Bronchial epithelial cell (primary cell): ENCODE data around the gene ZFAND6. TPM values are rescaled to one million over a fixed set of nuclear protein-coding genes. Genes with fewer than 3 reads are reported as not detected.

ENCODE experiments used
- DNase-seq: peaks from one replicate; pipeline ENCODE4 v3.0.0-alpha.2; 2010; ENCODE audit warnings: low read depth
- FAIRE-seq: peaks from 2 replicates; lab custom pipeline; 2011; peaks lifted over from hg19 to GRCh38; lab: Jason Lieb, UNC
- H3K27me3 ChIP-seq: 2 replicates; pipeline ENCODE4 v1.5.1; 2011; ENCODE audit warnings: low read length; ENCODE audit not compliant: control insufficient read depth, insufficient read depth
- H3K36me3 ChIP-seq: 2 replicates; pipeline ENCODE4 v1.5.1; 2011; ENCODE audit warnings: low read length; ENCODE audit not compliant: control insufficient read depth, insufficient read depth
- H3K4me3 ChIP-seq: 2 replicates; pipeline ENCODE4 v1.5.1; 2011; ENCODE audit warnings: mild to moderate bottlenecking, low read depth, low read length, control low read depth
- total RNA-seq: library from RNA; depleted of rRNA; stranded (reverse); fragments of >200 nt; gene quantifications from 2 replicates; pipeline ENCODE4 v1.2.1, GENCODE V29; 2014
- TF ChIP-seq, protein P1 (sequence below): IDR thresholded peaks from 2 replicates; pipeline ENCODE4 v1.5.1; 2011; ENCODE audit warnings: mild to moderate bottlenecking, moderate library complexity, low read length, control low read depth, inconsistent platforms; ENCODE audit not compliant: insufficient read depth, severe bottlenecking

Gene ZFAND6
- total RNA-seq, 1 donor from 2014 or later: 186 TPM

DNA sequence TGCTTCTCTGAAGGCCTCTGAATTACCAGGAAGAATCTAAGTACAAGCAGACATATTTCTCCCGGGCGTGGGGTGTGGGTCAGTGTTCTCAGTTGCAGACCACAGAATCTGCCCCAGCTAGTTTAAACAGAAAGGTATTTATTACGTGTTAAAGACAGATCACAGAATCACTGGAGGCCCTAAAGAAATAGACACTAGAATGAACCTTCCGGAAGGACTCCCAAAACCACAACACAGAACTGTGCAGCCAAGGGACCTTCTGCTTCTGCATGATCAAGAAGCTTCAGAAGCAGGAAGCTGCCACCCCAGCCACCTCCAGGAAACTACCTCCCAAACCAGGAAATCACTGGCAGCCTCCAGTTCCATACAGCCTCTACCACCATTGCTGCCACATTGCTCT, 32.7 kb upstream of the ZFAND6 start:
- Histone ChIP-seq H3K36me3 (no peaks in the 10 kb centered on the region), H3K4me3 (no peak overlapping the region), H3K27me3 (no peaks in the 10 kb centered on the region)
- DNase-seq (peak; percentile 49), FAIRE-seq (no peak)
- TF ChIP-seq, protein P1, sequence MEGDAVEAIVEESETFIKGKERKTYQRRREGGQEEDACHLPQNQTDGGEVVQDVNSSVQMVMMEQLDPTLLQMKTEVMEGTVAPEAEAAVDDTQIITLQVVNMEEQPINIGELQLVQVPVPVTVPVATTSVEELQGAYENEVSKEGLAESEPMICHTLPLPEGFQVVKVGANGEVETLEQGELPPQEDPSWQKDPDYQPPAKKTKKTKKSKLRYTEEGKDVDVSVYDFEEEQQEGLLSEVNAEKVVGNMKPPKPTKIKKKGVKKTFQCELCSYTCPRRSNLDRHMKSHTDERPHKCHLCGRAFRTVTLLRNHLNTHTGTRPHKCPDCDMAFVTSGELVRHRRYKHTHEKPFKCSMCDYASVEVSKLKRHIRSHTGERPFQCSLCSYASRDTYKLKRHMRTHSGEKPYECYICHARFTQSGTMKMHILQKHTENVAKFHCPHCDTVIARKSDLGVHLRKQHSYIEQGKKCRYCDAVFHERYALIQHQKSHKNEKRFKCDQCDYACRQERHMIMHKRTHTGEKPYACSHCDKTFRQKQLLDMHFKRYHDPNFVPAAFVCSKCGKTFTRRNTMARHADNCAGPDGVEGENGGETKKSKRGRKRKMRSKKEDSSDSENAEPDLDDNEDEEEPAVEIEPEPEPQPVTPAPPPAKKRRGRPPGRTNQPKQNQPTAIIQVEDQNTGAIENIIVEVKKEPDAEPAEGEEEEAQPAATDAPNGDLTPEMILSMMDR: no peak

DNA sequence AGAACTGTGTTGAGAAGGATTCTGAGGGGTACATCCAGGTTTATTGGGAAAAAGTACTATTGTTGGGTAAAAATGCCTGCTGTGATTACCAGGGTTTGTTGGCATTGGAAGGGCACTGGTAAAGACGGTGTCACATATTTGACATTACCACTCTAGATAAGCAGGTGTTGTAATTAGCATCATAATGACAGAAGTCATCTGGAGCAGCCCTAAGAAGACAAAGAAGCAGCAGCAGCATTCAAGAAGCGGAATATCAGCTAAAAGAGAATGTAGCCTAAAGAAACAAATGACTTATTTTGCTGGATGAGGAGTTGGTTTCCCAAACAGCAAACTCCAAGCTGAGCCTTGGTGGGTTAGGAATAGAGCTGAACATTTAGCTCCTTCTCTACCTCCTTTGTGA, 30.5 kb upstream of the ZFAND6 start:
- no peaks in the 10 kb centered on the region for H3K36me3 ChIP-seq
- H3K27me3 ChIP-seq: no peaks in the 10 kb centered on the region
- H3K4me3 ChIP-seq: no peak overlapping the region
- no peak for DNase-seq
- TF ChIP-seq, protein P1: no peak
- FAIRE-seq: no peak

DNA sequence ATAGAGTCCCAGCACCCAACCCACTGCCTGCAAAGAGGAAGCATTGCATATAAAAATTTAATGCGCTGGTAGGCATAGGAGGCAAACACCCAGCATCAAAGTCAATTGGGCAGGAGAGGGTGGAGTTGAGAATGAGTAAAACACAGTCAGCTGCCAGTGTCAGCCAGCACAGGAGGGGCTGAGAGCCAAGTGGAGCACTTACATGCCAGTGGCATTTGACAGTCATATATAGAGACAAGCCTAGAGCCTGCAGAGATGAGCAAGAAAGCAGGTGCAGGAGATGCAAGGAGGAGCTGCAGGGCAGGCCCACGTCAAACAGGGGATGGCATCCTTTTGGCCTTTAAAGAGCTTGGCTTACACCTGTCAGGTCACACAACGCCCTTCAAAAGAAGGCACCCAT, 27.6 kb upstream of the ZFAND6 start:
- H3K27me3 ChIP-seq: no peaks in the 10 kb centered on the region
- FAIRE-seq (no peak), DNase-seq (peak; percentile 41)
- TF ChIP-seq, protein P1: no peak
- H3K36me3 ChIP-seq: no peaks in the 10 kb centered on the region
- no peak overlapping the region for H3K4me3 ChIP-seq

DNA sequence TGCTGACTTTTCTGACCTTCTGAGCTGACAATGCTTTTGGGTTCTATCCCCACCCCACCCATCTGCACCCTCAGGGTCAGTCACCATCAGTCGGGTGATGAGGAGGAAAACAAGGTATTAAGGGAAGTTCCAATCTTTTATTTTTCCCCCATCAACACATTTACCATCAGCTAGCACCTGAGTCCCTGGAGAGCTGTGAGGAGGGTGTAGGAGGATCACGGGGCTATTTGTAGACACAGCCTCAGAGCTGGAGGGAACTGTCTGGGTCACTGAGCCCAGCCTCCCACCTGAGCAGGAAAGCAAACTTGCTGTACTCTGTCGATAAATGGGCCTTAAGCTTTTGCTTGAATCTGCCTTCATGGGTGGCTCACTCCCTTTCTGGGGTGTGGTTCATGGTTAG, 24.8 kb upstream of the ZFAND6 start:
- TF ChIP-seq, protein P1: no peak
- no peaks in the 10 kb centered on the region for H3K27me3 ChIP-seq
- H3K4me3 ChIP-seq: no peak overlapping the region
- no peaks in the 10 kb centered on the region for H3K36me3 ChIP-seq
- FAIRE-seq (no peak), DNase-seq (no peak)

DNA sequence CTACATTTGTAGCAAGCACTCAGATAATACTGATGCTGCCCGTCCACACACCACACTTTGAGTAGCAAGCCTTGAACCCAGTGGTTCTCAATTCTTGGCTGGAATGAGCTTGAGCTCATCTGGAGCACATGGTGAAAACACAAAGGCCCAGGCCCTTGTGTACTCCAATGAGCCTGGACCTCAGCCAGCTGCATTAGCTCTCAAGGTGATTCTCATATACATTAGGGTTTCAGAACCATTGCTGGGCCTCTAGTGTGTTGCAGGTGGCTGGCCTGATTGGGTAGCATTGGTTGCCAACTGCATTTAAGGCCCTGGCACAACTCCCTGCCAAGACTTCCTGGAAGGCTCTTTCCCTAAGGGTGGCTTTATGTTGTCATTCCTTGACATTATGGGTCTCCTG, 23.4 kb upstream of the ZFAND6 start:
- no peak for FAIRE-seq

More for the DNA sequence above, 23.4 kb upstream of the ZFAND6 start:
- DNase-seq: no peak
- Histone ChIP-seq H3K27me3 (no peaks in the 10 kb centered on the region), H3K36me3 (no peaks in the 10 kb centered on the region), H3K4me3 (no peak overlapping the region)
- TF ChIP-seq, protein P1: no peak
